GM21526 (cell line): ENCODE results near the gene ATRIP.

Source experiments
- ATAC-seq: cut with Tn5 transposase; IDR thresholded peaks from one replicate; pipeline ENCODE4 v1.9.1; 2021; ENCODE audit warnings: moderate library complexity; ENCODE audit not compliant: unreplicated experiment, low FRiP score

The ATRIP gene

DNA sequence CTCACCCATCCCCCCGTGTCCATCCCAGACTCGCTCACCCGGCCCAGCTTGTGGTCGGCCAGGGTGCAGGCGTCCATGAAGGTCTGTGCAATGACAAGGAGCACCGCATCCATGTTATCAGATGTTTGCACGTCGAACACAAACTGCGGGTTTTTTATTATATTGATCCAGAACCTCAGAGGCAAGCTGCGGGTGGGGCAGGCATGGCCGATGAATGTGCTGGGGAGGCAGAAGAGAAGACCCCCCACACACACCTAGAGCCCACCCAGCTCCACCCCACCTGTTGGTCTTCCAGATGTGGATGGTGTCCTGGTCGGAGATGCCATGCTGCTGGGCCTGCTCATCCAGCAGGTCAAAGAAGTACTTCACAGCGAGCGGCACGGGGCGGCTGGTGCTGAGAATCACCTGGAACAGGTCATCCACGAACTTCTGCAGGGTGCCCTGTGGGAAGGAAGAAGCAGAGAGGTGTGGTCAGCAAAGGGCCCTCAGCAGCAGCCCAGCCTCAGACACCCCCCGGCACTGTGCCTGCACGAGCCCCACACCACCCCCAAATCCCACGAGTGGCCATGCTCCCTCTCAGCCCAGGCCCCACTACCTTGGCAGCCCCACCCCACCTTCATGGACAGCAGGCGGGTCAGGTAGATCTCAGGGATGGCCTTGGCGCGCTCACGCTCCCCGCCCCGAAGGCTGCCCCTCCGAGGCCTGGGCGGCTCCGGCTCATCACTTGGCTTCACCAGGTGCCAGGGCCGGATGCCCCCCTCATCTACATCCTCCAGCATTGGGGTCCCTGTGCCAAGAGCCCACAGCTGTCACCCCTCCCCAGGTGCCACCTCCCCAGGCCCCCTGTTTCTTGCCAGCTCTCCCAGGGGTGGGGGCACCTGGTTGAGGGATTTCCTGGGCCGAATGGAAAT lies 37.0 kb upstream of the ATRIP start:
- ATAC-seq, result no peak

DNA sequence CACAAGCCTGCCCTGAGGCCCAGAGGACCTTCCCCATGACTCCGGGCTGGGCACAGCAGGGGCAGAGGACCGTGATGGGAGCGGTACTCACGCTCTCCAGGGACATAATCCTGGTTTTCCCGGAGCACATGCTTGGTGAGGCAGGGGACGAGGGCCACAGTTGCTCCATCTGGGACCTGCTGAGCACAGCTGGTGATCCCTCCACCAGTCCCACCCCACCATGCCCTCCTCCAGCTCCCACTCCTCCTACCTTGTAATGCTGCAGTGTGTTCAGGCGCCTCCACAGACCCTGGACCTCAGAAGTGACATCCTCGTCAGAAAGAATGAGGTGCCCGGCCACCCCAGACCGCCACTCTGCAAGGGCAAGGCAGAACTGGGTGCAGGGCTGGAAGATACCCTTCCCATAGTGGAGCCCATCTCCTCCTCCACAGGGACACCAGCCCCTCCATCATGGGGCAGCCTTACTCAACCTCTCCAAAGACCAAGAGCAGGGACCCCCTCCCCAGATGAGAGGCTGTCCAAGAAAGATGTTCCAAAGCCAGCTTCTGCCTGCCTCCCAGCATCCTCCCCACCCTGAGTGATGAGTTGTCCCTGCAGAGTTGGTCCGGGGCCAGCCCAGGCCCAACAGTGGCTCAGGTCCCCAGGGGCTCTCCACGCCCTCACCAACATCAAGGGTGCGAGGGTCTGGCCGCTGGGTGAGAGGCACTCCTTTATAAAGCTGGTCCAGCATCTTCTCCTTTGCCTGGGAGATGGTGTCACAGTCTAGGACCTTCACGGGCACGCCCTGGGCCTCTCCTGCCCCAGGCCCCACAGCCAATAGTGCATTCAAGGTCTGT lies 36.1 kb upstream of the ATRIP start:
- ATAC-seq, result no peak

DNA sequence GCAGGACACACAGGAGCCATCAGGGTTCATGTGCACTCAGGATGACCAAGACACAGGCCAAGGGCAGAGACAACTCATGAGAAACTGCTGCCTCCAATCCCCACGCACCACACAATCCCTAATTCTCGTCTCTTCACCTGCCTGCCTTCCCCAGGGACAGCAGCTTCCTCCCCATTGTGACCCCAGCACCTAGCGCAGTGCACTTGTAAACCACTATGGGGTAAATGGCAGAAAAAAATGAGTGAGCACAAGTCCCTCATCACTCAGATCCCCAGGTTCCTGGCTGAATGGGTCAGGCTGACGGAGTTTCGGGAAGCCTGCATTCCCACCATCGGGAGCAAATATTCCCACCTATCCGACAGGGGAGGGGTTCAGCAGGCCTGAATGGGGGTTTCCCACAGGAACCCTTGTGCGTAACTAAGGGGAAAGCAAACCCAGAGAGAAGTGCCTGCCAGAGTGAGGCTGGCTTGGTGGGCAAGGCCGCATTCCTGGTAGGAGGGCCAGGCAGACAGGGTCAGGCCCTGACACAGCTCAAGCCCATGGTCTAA lies 35.4 kb upstream of the ATRIP start:
- no peak for ATAC-seq

DNA sequence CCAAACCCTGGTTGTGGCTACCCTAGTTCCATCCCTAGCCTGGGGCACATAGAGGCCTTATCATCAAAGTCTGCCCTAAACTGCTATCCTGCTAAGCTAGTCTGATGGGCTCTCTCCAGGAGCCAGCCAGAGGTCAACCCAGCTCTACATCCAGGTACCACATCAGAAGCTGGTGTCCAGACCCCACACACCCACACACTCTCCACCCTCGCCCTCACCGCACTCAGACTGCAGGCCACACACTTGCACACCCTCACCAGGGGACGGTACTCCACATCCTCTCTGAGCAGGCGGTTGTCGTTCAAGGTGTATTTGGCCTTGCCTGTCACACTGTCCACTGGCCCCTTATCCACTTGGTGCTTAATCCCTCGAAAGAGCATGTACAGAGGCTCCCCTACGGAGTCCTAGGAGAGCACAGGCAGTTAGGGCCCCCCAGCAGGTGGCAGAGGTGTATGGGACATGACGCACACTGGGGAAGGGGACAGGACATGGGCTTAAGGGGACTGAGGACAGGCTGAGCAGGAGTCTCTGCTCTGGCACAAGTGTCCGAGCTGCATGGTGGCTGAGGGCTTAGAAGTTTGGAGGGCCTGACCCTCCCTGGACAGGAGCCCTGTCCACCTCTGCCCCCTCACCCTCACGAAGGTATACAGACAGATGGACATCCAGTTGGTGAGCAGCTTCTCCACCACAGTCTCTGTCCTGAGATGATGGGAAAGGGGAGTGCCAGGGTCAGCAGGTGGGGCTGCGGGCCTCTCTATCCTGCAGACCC lies 34.7 kb upstream of the ATRIP start:
- no peak for ATAC-seq

DNA sequence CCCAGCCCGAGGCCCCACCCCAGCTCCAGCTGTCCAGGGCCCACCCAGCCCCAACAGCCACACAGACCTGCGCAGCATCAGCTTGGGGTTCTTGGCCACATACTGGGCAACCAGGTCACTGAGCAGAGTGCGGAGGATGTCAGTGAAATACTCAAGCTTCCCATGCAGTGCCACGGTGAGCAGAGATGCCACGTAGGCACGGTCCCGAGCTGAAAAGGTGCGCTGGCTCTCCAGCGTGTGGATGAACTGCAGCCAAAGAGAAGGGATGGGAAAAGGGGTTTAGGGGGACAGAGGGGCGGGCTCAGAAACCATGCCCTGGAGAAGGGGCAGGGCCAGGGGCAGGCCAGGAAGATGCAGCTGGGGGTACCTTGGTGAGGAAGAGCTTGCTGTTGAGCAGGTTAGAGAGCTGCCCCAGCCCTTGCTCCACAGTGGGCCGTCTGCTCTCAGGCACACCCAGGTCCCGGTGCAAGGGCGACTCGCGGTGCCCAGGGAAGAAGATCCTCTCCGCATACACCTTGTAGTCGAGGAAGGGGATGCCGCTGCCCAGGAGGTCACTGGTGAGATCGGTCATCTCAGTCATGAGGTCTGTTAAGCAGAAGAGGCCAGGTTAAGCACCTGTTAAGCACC lies 34.0 kb upstream of the ATRIP start:
- no peak for ATAC-seq

DNA sequence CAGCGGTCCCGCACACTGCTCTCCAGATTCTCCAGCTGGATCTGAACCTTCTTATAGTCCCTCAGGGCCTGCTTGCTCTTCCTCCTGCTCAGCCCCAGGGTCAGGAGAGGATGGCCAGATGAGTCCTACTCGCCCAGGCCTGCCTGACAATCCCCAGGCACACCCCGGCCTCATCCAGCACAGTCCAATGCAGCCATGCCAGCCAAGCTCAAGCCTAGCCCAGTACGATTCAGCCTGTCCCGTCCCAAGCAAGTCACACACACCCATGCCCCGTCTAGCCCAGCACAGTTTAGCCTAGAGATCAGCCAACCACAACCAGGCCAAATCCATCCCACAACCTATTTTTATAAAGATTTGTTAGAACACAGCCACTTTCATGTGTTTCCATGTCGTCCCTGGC lies 33.5 kb upstream of the ATRIP start:
- no peak for ATAC-seq

DNA sequence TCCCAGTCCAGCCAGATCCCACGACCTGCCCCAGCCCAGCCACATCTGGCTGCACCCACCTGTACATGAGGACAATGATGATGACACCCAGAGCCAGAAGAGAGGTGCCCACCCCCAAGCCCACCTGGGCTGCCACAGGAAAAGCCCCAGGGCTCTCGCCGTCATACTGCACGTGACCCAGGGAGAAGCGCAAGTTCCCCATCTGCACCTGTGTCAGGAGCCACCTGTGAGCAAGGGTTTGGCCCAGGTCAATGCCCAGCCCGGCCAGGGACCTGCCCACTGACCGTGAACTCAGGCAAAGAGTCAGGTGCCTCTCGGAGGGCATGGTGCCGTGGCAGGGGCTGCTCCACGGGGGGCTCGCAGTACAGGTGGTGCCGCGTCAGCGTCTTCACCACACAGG lies 32.9 kb upstream of the ATRIP start:
- no peak for ATAC-seq

DNA sequence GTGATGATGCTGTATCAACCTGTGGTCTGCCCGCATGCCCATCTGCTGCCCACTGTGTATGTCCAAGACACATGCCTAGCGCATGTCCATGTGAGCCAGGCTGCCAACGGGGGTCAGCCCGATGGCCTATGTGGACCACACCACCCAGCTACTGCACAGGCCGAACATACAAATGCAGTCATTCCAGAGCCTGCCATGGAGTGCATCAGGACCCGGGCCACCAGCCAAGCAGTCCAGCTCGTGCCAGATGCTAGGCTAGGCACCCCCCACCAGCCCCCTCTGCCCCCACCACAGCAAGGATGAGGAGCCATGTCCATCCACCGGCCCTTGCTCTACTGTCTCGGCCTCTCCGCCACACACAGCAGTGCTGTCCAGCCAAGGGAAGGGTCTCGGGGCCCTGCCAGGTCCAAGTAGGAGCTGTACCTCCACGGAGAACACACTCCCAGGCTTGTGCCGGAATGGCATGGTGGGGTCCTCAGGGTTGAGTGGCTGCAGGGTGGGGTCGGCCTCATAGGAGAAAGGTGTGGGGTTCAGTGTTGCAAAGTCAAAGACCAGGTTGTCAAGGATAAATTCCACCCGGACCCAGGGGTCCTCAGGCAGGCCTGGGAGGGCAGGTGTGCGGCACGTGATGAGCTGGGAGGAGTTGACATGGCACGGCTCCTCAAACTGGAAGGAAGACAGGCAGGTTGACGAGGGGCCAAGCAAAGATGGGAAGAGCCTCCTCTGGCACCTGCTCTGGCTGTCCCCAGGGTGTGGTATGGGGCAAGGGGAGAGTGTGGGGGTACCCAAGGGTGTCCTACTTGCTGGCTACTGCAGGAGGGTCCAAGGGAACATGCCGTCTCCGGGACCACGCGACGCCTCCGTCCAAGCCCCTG lies 31.9 kb upstream of the ATRIP start:
- no peak for ATAC-seq

DNA sequence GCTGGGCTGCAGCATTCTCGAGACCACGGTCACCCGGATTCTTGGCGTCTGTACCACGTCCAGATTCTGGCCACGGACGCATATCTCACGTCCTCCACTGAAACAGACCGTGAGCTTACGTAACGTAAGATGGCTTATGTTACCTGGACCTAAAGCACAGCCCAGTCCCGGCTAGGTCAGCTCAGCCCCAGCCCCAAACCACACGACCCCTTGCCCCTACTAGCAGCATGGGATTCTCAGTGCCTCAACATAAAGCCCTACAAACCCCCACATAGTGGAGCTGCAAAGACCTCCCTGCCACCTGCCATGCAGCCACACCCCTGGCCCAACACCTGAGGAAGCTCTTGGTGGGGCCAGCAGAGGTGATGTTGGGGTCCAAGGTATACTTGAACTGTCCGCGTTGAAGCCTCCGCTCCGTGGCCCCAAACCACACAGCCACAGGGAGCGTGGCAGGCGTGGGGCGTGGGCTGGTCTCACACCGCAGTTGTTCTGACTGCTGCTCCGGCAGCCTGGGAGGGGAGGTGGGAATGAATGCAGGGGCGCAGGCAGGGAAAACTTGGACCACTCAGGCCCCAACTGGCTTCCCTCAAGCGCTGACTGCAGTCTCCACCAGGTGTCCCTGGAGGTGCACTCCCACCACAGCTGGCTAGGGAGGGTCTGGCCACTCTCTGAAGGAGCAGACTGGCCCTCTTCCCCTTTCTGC lies 31.1 kb upstream of the ATRIP start:
- no peak for ATAC-seq

DNA sequence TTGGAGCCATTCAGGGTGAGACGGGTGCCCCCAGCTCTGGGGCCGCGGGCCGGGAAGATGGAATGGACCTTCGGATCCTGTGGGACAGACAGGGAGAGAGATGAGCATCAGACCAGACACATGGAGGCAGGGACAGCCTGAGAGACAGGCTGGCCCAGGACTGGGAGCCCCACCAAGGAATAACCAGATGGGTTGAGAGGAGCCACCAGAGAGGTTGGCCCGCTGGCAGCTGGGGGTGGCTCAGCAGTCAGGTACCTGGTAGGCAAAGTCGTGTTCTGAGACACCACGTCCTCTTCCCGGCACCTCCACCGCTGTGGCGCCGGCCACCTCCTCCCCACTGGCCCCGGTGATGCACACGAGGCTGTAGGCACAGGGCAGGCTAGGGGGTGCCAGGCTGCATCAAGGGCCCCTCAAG lies 30.4 kb upstream of the ATRIP start:
- no peak for ATAC-seq

DNA sequence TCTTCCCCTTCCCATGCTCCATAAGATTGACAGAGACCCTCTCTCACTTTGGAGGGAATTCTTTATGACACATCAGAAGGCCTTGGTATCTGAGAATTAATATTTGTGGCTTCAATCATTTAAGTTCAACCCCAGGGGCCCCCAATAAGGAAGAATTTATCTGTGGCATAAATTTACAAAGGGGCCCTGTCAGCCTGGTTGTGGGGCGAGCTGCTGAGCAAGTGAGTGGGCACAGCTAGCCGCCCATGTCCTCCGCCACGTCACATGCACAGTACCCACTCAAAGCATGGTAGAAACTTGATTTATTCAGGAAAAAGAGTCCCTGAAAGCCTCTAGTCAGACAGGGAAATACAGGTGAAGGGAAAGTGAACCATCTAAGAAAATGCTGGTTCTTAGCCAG lies 30.0 kb upstream of the ATRIP start:
- ATAC-seq, result no peak

DNA sequence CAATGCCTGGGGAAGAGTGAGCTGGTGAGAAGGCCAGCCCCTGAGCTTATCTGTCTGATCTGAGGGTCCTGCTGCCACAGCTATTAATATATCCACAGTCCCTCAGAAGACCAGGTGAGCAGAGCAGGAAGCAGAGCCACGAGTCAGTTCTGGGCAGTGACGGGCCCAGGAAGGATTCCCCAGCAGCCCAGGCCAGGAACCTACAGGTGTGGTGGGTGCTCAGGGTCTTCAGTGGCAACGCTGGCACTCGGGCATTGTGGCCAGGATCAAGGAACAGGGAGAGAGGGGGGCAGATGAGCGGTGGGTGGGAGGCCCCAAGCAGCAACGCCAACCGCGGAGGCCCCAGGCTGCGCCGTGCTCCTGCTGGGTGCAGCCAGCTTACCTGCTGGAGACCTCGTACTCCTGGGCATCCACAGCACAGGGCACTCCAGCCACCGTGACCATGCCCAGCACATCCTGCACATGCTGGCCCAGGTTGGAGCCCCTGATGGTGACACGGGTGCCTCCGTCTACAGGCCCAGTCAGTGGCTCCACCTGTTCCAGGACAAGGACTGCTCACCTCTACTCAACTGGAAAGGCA lies 28.9 kb upstream of the ATRIP start:
- no peak for ATAC-seq

DNA sequence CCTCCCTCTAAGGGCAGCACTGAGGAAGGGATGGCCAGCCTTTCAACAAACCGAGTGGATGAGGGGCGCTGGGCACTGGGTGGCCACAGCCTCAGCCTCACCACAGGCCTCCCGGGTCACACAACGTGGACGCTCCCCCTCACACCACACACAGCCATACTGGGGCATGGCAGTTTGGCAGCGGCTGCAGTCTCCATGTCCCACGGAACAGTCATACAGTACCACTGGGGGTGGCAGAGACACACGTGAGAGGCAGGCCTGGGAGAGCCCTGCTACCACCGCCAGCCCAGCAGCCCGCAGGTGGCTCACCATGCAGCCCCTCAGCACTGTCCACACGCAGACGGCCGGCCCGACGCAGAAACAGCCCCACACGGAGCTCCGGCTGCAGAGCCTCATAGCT lies 28.4 kb upstream of the ATRIP start:
- no peak for ATAC-seq

DNA sequence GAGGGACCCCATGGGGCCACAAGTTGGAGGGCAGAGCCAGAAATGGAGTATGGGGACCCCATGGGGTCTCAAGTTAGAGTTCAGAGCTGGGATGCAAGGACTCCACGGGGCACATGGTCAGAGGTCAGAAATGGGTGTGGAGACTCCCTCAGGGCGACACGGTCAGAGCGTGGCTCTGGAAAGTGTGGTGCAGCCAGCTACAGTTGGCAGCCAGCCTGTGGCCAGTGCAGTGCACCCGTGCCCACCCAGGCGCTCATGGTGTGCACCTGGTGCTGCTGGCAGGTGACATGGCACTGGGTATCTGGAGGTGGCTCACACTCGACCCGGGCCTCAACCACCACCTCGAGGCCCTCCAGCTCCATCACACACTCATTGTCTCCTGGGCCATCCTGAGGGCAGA lies 27.9 kb upstream of the ATRIP start:
- no peak for ATAC-seq

DNA sequence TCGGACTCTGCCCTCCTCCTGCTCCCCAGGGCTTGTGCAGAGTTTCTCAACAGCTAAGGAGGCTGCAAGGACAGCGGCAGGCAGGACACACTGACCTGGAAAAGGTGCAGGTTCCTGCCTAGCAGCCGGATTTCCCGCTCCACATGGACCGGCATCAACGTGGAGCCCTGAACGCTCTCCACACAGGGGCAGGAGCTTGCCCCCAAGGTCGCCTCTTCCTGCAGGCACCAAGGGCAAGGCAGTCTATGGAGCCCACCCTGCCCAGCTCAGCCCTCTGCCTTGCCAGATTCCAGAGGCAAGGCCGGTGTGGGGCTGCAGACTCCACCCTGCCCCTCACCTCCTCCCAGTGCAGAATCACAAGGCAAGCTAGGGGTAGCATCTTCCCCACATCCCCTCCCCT lies 27.4 kb upstream of the ATRIP start:
- no peak for ATAC-seq

DNA sequence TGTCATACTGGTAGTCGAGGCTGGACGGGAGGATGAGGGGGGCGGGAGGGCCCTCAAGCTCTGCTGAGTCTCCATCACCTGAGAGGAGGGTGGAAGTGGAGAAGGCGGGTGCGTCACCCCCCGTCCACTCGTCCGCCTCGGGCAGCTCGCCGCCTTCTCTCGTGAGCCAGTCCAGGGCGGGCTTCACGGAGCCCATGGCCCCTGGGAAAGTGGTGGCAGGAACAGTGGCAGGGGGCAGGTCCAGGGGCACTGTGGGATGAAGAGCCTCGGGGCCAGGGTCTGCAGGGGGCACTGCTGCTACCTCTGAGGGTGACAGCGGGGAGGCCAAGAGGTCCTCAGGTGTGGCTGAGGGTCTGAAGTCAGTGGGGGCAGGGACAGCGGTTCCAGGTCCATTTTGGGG lies 26.9 kb upstream of the ATRIP start:
- ATAC-seq, result no peak

DNA sequence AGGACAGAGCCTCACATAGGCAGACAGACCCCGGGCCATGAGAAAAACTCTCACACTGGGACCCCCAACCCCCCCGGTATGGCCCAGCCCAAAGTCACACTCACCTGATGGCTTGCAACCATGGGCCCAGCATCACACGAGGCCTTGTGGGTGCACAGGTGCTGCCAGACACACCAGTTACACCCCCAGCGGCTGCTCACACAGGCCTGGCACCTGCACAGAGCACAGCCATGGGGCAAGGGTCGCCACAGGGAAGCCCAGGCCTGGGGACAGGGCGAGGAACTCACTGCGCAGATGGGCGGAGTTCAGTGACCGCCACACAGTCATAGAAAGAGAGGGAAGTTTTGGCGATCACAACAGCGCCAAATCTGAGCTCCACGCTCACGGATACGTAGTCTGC lies 26.0 kb upstream of the ATRIP start:
- ATAC-seq, result no peak

DNA sequence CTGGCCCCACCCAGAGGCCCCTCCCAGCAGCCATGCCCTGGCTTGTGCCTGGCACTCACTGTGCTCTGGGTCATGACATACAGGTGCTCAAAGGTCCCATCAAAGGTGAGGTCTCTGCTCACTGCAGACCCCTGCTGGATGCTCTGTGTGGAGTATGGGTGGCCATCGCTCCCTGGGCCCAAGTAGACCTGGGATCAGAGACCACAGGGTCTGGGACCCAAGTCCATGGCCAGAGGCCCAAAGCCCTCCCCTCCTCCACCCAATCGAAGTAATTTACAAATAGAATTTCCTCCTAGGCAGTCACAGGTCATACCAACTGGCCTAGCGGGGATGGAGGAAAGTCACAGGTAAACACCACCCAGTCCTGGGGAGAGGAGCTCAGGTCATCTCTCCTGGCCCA lies 24.3 kb upstream of the ATRIP start:
- no peak for ATAC-seq
